ENCODE results near the gene CLN6.

DNA sequence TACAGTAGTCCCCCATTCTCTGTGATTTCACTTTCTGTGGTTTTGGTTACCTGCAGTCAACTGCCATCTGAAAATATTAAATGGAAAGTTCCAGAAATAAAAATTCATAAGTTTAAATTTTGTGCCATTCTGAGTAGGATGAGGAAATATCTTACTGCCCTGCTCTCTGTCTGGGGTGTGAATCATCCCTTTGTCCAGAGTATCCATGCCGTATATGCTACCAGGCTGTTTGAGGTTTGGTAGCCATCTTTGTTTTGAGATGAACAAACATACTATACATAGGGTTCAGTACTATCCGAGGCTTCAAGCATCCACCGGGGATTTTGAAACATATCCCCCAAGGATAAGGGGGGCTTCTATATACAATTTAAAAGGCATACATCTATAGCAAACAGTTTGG lies 31.7 kb upstream of the CLN6 start:
- TF ChIP-seq CTCF (IDR thresholded peaks at IDR 0.05) (no peak), EZH2 (IDR thresholded peaks at IDR 0.05) (no peak), EZH2phosphoT487 (IDR thresholded peaks at IDR 0.05) (no peak)
